ENCODE measurements around the gene DPRX. TPM values are rescaled to one million over a fixed set of nuclear protein-coding genes. Genes with fewer than 3 reads are reported as not detected.

Gene DPRX
- total RNA-seq, 2 experiments from 2014 or later, result not detected

DNA sequence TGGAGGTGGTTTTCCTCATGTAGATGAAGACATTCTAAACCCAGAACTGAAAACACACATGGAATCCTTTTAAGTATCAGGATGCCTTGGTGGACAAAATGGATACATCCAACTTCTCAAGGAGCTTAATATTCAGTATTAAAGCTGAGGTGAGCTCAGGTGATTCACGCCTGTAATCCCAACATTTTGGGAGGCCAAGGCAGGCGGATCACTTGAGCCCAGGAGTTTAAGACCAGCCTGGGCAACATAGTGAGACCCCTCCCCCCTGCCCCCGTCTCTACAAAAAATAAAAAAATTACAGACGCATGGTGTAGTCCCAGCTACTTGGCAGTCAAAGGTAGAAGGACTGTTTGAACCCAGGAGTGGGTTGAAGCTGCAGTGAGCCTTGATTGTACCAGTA lies 28.8 kb downstream of the DPRX start:
- H4K20me1 ChIP-seq (ENCODE audit: insufficient read depth, low read length), result no peaks in the 10 kb centered on the region
- H3K36me3 ChIP-seq (ENCODE audit: insufficient read depth, low read length), result no peaks in the 10 kb centered on the region
- no peak overlapping the region for H2AFZ ChIP-seq (ENCODE audit: low read length)
- ChIA-PET POLR2A (interaction anchor here (0.7 kb wide), 1 partner anchor 247 kb away, joined by 3 read pairs; no protein-coding TSS in a partner anchor), CTCF (ENCODE audit: unreplicated experiment) (no interaction called here)
- no TSS peak for BruUV-seq (replicated peaks)
- H3K9me3 ChIP-seq (ENCODE audit: low read length), result no peaks in the 10 kb centered on the region
- H3K4me2 ChIP-seq (ENCODE audit: low read length), result no peak overlapping the region
- no peaks in the 10 kb centered on the region for H3K79me2 ChIP-seq (ENCODE audit: insufficient read depth, low read depth, low read length)
- TF ChIP-seq EZH2phosphoT487 (IDR thresholded peaks at IDR 0.05; ENCODE audit: borderline replicate concordance, low read depth, low read length) (no peak), CTCF (conservative IDR thresholded peaks at IDR 0.05; ENCODE audit: low read length) (no peak)
- DNase-seq (ENCODE audit: low spot score), result no peak
- H3K4me1 ChIP-seq (ENCODE audit: insufficient read depth, low read length, poor library complexity, severe bottlenecking), result no peaks in the 10 kb centered on the region
- no peak overlapping the region for H3K4me3 ChIP-seq (ENCODE audit: low read depth, low read length, poor library complexity, severe bottlenecking)
- intact Hi-C loops (cut with micrococcal nuclease; ENCODE audit: unreplicated experiment), result no loop called here
- no peak overlapping the region for H3K27ac ChIP-seq (ENCODE audit: low read depth, low read length, poor library complexity, severe bottlenecking)
- no peaks in the 10 kb centered on the region for H3K9me2 ChIP-seq (ENCODE audit: insufficient read depth, low read length)

GRCh38 chr19:53662209-53662608 lies 30.4 kb downstream of the DPRX start:
- ChIA-PET CTCF (ENCODE audit: unreplicated experiment) (no interaction called here), POLR2A (interaction anchor here (0.6 kb wide), 1 partner anchor 185 kb away, joined by 4 read pairs; no protein-coding TSS in a partner anchor)
- Histone ChIP-seq H3K9me3 (ENCODE audit: low read length) (no peaks in the 10 kb centered on the region), H3K36me3 (ENCODE audit: insufficient read depth, low read length) (no peaks in the 10 kb centered on the region), H4K20me1 (ENCODE audit: insufficient read depth, low read length) (no peaks in the 10 kb centered on the region), H3K79me2 (ENCODE audit: insufficient read depth, low read depth, low read length) (no peaks in the 10 kb centered on the region), H3K4me1 (ENCODE audit: insufficient read depth, low read length, poor library complexity, severe bottlenecking) (no peaks in the 10 kb centered on the region), H2AFZ (ENCODE audit: low read length) (no peak overlapping the region), H3K9me2 (ENCODE audit: insufficient read depth, low read length) (no peaks in the 10 kb centered on the region), H3K4me2 (ENCODE audit: low read length) (no peak overlapping the region), H3K4me3 (ENCODE audit: low read depth, low read length, poor library complexity, severe bottlenecking) (no peak overlapping the region), H3K27ac (ENCODE audit: low read depth, low read length, poor library complexity, severe bottlenecking) (no peak overlapping the region)
- DNase-seq (ENCODE audit: low spot score), result no peak
- intact Hi-C loops (cut with micrococcal nuclease; ENCODE audit: unreplicated experiment), result no loop called here
- BruUV-seq (replicated peaks), result no TSS peak
- TF ChIP-seq EZH2phosphoT487 (IDR thresholded peaks at IDR 0.05; ENCODE audit: borderline replicate concordance, low read depth, low read length) (no peak), CTCF (conservative IDR thresholded peaks at IDR 0.05; ENCODE audit: low read length) (no peak)

GRCh38 chr19:53664152-53664551 lies 32.4 kb downstream of the DPRX start:
- H3K9me2 ChIP-seq (ENCODE audit: insufficient read depth, low read length), result no peaks in the 10 kb centered on the region
- no peak overlapping the region for H2AFZ ChIP-seq (ENCODE audit: low read length)
- H3K4me3 ChIP-seq (ENCODE audit: low read depth, low read length, poor library complexity, severe bottlenecking), result no peak overlapping the region
- no peaks in the 10 kb centered on the region for H3K79me2 ChIP-seq (ENCODE audit: insufficient read depth, low read depth, low read length)
- intact Hi-C loops (cut with micrococcal nuclease; ENCODE audit: unreplicated experiment), result no loop called here
- H3K9me3 ChIP-seq (ENCODE audit: low read length), result no peaks in the 10 kb centered on the region
- ChIA-PET CTCF (ENCODE audit: unreplicated experiment) (no interaction called here), POLR2A (no interaction called here)
- DNase-seq (ENCODE audit: low spot score), result no peak
- H3K36me3 ChIP-seq (ENCODE audit: insufficient read depth, low read length), result no peaks in the 10 kb centered on the region
- no peaks in the 10 kb centered on the region for H3K4me1 ChIP-seq (ENCODE audit: insufficient read depth, low read length, poor library complexity, severe bottlenecking)
- no peak overlapping the region for H3K27ac ChIP-seq (ENCODE audit: low read depth, low read length, poor library complexity, severe bottlenecking)
- TF ChIP-seq CTCF (conservative IDR thresholded peaks at IDR 0.05; ENCODE audit: low read length) (no peak), EZH2phosphoT487 (IDR thresholded peaks at IDR 0.05; ENCODE audit: borderline replicate concordance, low read depth, low read length) (no peak)
- no TSS peak for BruUV-seq (replicated peaks)
- H4K20me1 ChIP-seq (ENCODE audit: insufficient read depth, low read length), result no peaks in the 10 kb centered on the region
- H3K4me2 ChIP-seq (ENCODE audit: low read length), result no peak overlapping the region
